H1 (cell line): ENCODE data around the gene MEF2C. TPM values are rescaled to one million over a fixed set of nuclear protein-coding genes. Genes with fewer than 3 reads are reported as not detected.

Experiments
- CTCF ChIA-PET: fragments of 300-600 bp; sonication (Branson Sonifier 250); formaldehyde crosslinking; loops from one replicate; lab custom pipeline; 2021; ENCODE audit not compliant: partially characterized antibody; lab: Charles Lee
- POLR2A ChIA-PET: fragments of 300-600 bp; sonication (Branson Sonifier 250); formaldehyde crosslinking; loops from one replicate; lab custom pipeline; 2021; ENCODE audit warnings: inconsistent platforms; ENCODE audit not compliant: partially characterized antibody; lab: Charles Lee
- DNase-seq, 2 experiments: peaks; one replicate each; pipeline versions ENCODE4 v3.0.0 to v3.0.0-alpha.2; 2010 to 2022; ENCODE audit warnings: low spot score in 2 of 2, low read depth in 1 of 2, mixed read lengths in 1 of 2
- FAIRE-seq: peaks from 2 replicates; lab custom pipeline; 2011; peaks lifted over from hg19 to GRCh38; lab: Jason Lieb, UNC
- H2AFZ ChIP-seq: 2 replicates; pipeline ENCODE4 v1.8.1; 2012; ENCODE audit warnings: low read length, inconsistent platforms
- H2AK5ac ChIP-seq: 2 replicates; pipeline ENCODE4 v1.6.1; 2013; ENCODE audit warnings: low read depth, low read length
- H2BK120ac ChIP-seq: replicated peaks from 2 replicates; pipeline ENCODE3; 2013; ENCODE audit warnings: low read depth, low read length, inconsistent platforms
- H2BK12ac ChIP-seq: 2 replicates; pipeline ENCODE4 v1.6.1; 2013; ENCODE audit warnings: low read depth, low read length
- H2BK15ac ChIP-seq: 2 replicates; pipeline ENCODE4 v1.6.1; 2013; ENCODE audit warnings: low read length
- H2BK20ac ChIP-seq: 2 replicates; pipeline ENCODE4 v1.6.1; 2013; ENCODE audit warnings: low read length
- H2BK5ac ChIP-seq: 2 replicates; pipeline ENCODE4 v1.6.1; 2013; ENCODE audit warnings: low read depth, low read length
- H3K14ac ChIP-seq: 2 replicates; pipeline ENCODE4 v1.6.1; 2013; ENCODE audit warnings: inconsistent platforms; ENCODE audit not compliant: insufficient read length
- H3K18ac ChIP-seq: 2 replicates; pipeline ENCODE4 v1.6.1; 2013; ENCODE audit warnings: low read length; ENCODE audit errors: extremely low read depth
- H3K23ac ChIP-seq: 2 replicates; pipeline ENCODE4 v1.6.1; 2013; ENCODE audit warnings: inconsistent platforms; ENCODE audit not compliant: insufficient read length
- H3K23me2 ChIP-seq: 2 replicates; pipeline ENCODE4 v1.6.1; 2013; ENCODE audit warnings: low read depth, low read length
- H3K27ac ChIP-seq: 2 replicates; pipeline ENCODE4 v1.6.1; 2011; ENCODE audit warnings: low read depth, low read length, inconsistent platforms
- H3K27me3 ChIP-seq, 4 experiments: replicated peaks in 1 of 4; 1 replicate in 1 of 4; 2 replicates in 3 of 4; pipeline versions ENCODE4 v1.6.1 to v1.8.1; 2011 to 2013; ENCODE audit warnings: low read length in 3 of 4, mild to moderate bottlenecking in 3 of 4, inconsistent platforms in 2 of 4, mixed read lengths in 2 of 4, moderate library complexity in 1 of 4; ENCODE audit not compliant: control insufficient read depth in 3 of 4, insufficient read depth in 3 of 4; ENCODE audit errors: extremely low read depth in 1 of 4
- H3K36me3 ChIP-seq, 4 experiments: 2 replicates each; pipeline versions ENCODE4 v1.6.1 to v1.8.1; 2011 to 2013; ENCODE audit warnings: mild to moderate bottlenecking in 4 of 4, low read length in 3 of 4, moderate library complexity in 2 of 4, control low read depth in 1 of 4, inconsistent platforms in 1 of 4; ENCODE audit not compliant: insufficient read depth in 4 of 4, control insufficient read depth in 2 of 4
- H3K4ac ChIP-seq: replicated peaks from 2 replicates; pipeline ENCODE3; 2013; ENCODE audit warnings: low read length, low read depth, mixed read lengths, inconsistent platforms; ENCODE audit not compliant: insufficient read length
- H3K4me1 ChIP-seq, 4 experiments: replicated peaks in 1 of 4; 1 replicate in 1 of 4; 2 replicates in 3 of 4; pipeline versions ENCODE4 v1.6.1 to v1.8.1; 2011 to 2013; ENCODE audit warnings: low read length in 3 of 4, inconsistent platforms in 2 of 4, mixed read lengths in 1 of 4; ENCODE audit not compliant: insufficient read depth in 4 of 4, control insufficient read depth in 3 of 4
- H3K4me2 ChIP-seq, 2 experiments: 2 replicates each; pipeline versions ENCODE4 v1.6.1 to v1.8.1; 2011 to 2013; ENCODE audit warnings: low read depth in 2 of 2, low read length in 2 of 2, control low read depth in 1 of 2, inconsistent platforms in 1 of 2, mild to moderate bottlenecking in 1 of 2; ENCODE audit not compliant: insufficient read depth in 1 of 2
- H3K4me3 ChIP-seq, 4 experiments: fragments of 200-600, 300-600 bp in 1 of 4; sonication (generic), shearing (Covaris generic), sonication (Bioruptor Twin) in 1 of 4; 2 replicates each; pipeline versions ENCODE4 v1.5.1 to v1.8.1; 2011 to 2016; ENCODE audit warnings: low read length in 4 of 4, low read depth in 3 of 4, control low read depth in 2 of 4, inconsistent platforms in 2 of 4, mild to moderate bottlenecking in 2 of 4, mixed read lengths in 1 of 4, moderate library complexity in 1 of 4; ENCODE audit not compliant: insufficient read depth in 2 of 4; ENCODE audit errors: extremely low read depth in 1 of 4
- H3K56ac ChIP-seq: replicated peaks from 2 replicates; pipeline ENCODE3; 2013; ENCODE audit warnings: low read depth, mild to moderate bottlenecking, mixed read lengths, low read length, inconsistent platforms; ENCODE audit not compliant: insufficient read length
- H3K79me1 ChIP-seq: 2 replicates; pipeline ENCODE4 v1.6.1; 2013; ENCODE audit warnings: low read depth, low read length, control low read depth
- H3K79me2 ChIP-seq, 2 experiments: 2 replicates each; pipeline versions ENCODE4 v1.6.1 to v1.8.1; 2012 to 2013; ENCODE audit warnings: low read length in 2 of 2, mild to moderate bottlenecking in 2 of 2, inconsistent platforms in 1 of 2; ENCODE audit not compliant: insufficient read depth in 2 of 2, control insufficient read depth in 1 of 2
- H3K9ac ChIP-seq, 4 experiments: replicated peaks in 1 of 4; 1 replicate in 1 of 4; 2 replicates in 3 of 4; pipeline versions ENCODE4 v1.6.1 to v1.8.1; 2011 to 2013; ENCODE audit warnings: low read depth in 3 of 4, low read length in 3 of 4, control low read depth in 2 of 4, mild to moderate bottlenecking in 2 of 4, moderate library complexity in 2 of 4, inconsistent platforms in 1 of 4; ENCODE audit errors: extremely low read depth in 1 of 4
- H3K9me3 ChIP-seq, 2 experiments: 2 replicates each; pipeline versions ENCODE4 v1.6.1 to v1.8.1; 2012 to 2013; ENCODE audit warnings: mild to moderate bottlenecking in 2 of 2, moderate library complexity in 2 of 2, control low read depth in 1 of 2, inconsistent platforms in 1 of 2, low read depth in 1 of 2, low read length in 1 of 2, mixed read lengths in 1 of 2; ENCODE audit not compliant: insufficient read depth in 2 of 2
- H4K20me1 ChIP-seq, 2 experiments: replicated peaks in 1 of 2; 2 replicates each; pipeline versions ENCODE3 to v1.8.1; 2011 to 2013; ENCODE audit warnings: inconsistent platforms in 2 of 2, low read length in 2 of 2, mild to moderate bottlenecking in 1 of 2; ENCODE audit not compliant: insufficient read depth in 2 of 2, control insufficient read depth in 1 of 2
- H4K5ac ChIP-seq: 2 replicates; pipeline ENCODE4 v1.6.1; 2013; ENCODE audit warnings: low read length, low read depth, mixed read lengths, inconsistent platforms; ENCODE audit not compliant: insufficient read length
- H4K8ac ChIP-seq: 2 replicates; pipeline ENCODE4 v1.8.0; 2013; ENCODE audit warnings: mild to moderate bottlenecking, moderate library complexity, low read length, inconsistent platforms; ENCODE audit not compliant: insufficient read depth; ENCODE audit errors: extremely low read depth
- H4K91ac ChIP-seq: replicated peaks from 2 replicates; pipeline ENCODE3; 2013; ENCODE audit warnings: low read length, mixed read lengths, inconsistent platforms; ENCODE audit not compliant: insufficient read length
- CTBP2 ChIP-seq: IDR thresholded peaks from 2 replicates; pipeline ENCODE4 v1.7.0; 2011; ENCODE audit warnings: borderline replicate concordance, mild to moderate bottlenecking, moderate library complexity, mixed read lengths, low read length; ENCODE audit not compliant: insufficient read depth, insufficient read length
- KDM1A ChIP-seq: fragments of 200-600, 300-600 bp; sonication (generic); IDR thresholded peaks from 2 replicates; pipeline ENCODE4 v1.7.1; 2016; ENCODE audit warnings: mild to moderate bottlenecking, low read length, borderline replicate concordance
- SUZ12 ChIP-seq: fragments of 200-600 bp; sonication (generic); IDR thresholded peaks from 2 replicates; pipeline ENCODE4 v1.6.1; 2012; ENCODE audit warnings: mild to moderate bottlenecking, inconsistent platforms, low read length, moderate library complexity, mixed read lengths
- WGBS, 2 experiments: shearing (Covaris generic) in 1 of 2; methylation state at CpG; one replicate each; pipeline versions ENCODE4 v1.1.6 to v1.1.7; 2013 to 2015; ENCODE audit warnings: low lambda C conversion rate in 2 of 2, mixed read lengths in 2 of 2, inconsistent platforms in 1 of 2, low coverage in 1 of 2, missing lambda C conversion rate in 1 of 2; ENCODE audit not compliant: insufficient replicate concordance in 2 of 2, insufficient coverage in 1 of 2, insufficient read length in 1 of 2; ENCODE audit errors: extremely low coverage in 1 of 2, missing lambda C conversion rate in 1 of 2; 5-methylcytosine and 5-hydroxymethylcytosine counted together
- polyA plus RNA-seq, 7 experiments: library from polyadenylated mRNA; depleted of rRNA in 3 of 7; stranded (reverse) in 5 of 7; unstranded in 2 of 7; fragments of >200 nt in 5 of 7; fragments of 200-250 nt in 2 of 7; gene quantifications; 1 replicate in 5 of 7; 2 replicates in 1 of 7; 4 replicates in 1 of 7; pipeline versions ENCODE4 v1.2.1 to v1.2.3, GENCODE V29; 2011 to 2013; ENCODE audit warnings: missing spikeins in 2 of 7, mixed read lengths in 2 of 7
- total RNA-seq: library from RNA; stranded (reverse); fragmentation: NEBNext Ultra II Directional; extraction: Animal tissue kit (Norgen Biotek cat#: 25700); gene quantifications from 2 replicates; pipeline ENCODE4 v1.2.1, GENCODE V29; 2021

MEF2C gene
- total and polyA plus RNA-seq, 2 of the 8 experiments (the other 6 are each of a cell fraction or from before 2014, with no cell fraction given): 0.59 to 0.99 TPM

- no peak overlapping the region for H2BK120ac ChIP-seq
- no peak for FAIRE-seq
- H2BK20ac ChIP-seq: no peak overlapping the region
- H3K79me2 ChIP-seq: no peaks in the 10 kb centered on the region
- TF ChIP-seq KDM1A (no peak), SUZ12 (0 out of 2 replicates have a peak, but pooled peaks have one; percentile 14), CTBP2 (no peak)
- no peak overlapping the region for H2BK15ac ChIP-seq
- no peak for DNase-seq
- no peak overlapping the region for H3K14ac ChIP-seq
- H4K20me1 ChIP-seq: no peaks in the 10 kb centered on the region
- POLR2A ChIA-PET: interaction anchor here (0.6 kb wide), 1 partner anchor 83 kb away, joined by 4 read pairs; no protein-coding TSS in a partner anchor
- H3K23ac ChIP-seq: no peak overlapping the region
- 44% methylated on average over 15 of the region's 15 CpGs; no CpG with 5 or more reads in 1 of the 2 experiments for WGBS, 2 experiments
- H3K18ac ChIP-seq: no peak overlapping the region
- H2BK12ac ChIP-seq: no peak overlapping the region
- H3K4me1 ChIP-seq: peaks cover 0 to 8% (median 0%) of the 10 kb centered on the region in 4 experiments; a peak in 2 of 7 replicates
- H4K8ac ChIP-seq: no peak overlapping the region
- H2AFZ ChIP-seq: peak overlapping the region; percentile 74
- H3K9ac ChIP-seq: peak overlapping the region in 2 of 4 experiments; percentile 19 to 44; a peak in 1 of 7 replicates
- no peak overlapping the region for H4K91ac ChIP-seq
- CTCF ChIA-PET: interaction anchor here (0.6 kb wide), 1 partner anchor 398 kb away, joined by 3 read pairs; no protein-coding TSS in a partner anchor
- H3K4me3 ChIP-seq: peak overlapping the region; percentile 64 to 83 (median 68)
- H3K23me2 ChIP-seq: peaks cover 13% of the 10 kb centered on the region
- H3K4me2 ChIP-seq: peak overlapping the region; percentile 84 to 94
- no peaks in the 10 kb centered on the region for H3K79me1 ChIP-seq
- no peak overlapping the region for H4K5ac ChIP-seq
- no peaks in the 10 kb centered on the region for H3K36me3 ChIP-seq
- no peak overlapping the region for H3K56ac ChIP-seq
- H3K9me3 ChIP-seq: no peaks in the 10 kb centered on the region
- peaks cover 0 to 16% (median 8%) of the 10 kb centered on the region in 4 experiments; a peak in 5 of 7 replicates for H3K27me3 ChIP-seq
- H2AK5ac ChIP-seq: no peak overlapping the region
- H3K4ac ChIP-seq: no peak overlapping the region
- H3K27ac ChIP-seq: no peak overlapping the region
- no peak overlapping the region for H2BK5ac ChIP-seq
These were observed 527 bp downstream of the MEF2C start for GRCh38 chr5:88882276-88883038.
